ENCODE data around the gene TSC22D4. TPM values are rescaled to one million over a fixed set of nuclear protein-coding genes. Genes with fewer than 3 reads are reported as not detected.

TSC22D4 gene
- total RNA-seq, 1 experiment from 2014 or later, result 68.8 TPM

DNA sequence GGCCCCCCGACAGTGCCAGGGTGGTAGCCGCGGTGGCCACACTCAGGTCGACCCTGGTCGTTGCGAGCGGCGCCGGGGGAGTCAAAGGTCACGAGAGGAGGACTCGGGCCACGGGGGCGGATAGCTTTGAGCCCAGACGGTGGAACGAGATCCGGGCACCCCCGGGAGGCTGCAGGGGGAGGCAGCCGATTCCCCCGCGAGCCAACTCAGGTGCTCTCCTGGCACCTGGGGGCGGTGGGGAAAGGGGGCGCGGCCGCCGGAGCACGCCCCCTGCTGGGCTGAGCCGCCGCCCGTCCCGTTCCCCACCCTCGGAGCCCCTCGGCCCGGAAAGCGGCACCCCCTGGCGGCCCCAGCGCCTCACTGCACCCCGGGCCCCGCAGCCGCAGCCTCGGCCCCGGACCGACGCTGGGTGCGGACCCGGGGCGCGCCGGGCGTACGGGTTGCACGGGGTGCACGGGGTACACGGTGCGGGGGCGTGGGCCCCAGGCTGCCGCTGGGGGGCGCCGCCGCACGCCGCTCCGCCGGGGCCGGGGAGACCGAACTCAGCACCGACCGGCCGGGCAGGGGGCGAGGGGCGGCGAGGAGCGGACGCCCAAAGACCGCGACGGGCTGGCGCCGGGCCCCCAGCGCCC lies 4.2 kb upstream of the TSC22D4 start:
- ChIA-PET CTCF (interaction anchor here (0.6 to 1.3 kb wide), 5 partner anchors 77 to 1259 kb away, joined by 3 to 10 read pairs (median 7); no protein-coding TSS in a partner anchor), POLR2A (ENCODE audit: unreplicated experiment) (no interaction called here)
- Histone ChIP-seq H3K9me3 (ENCODE audit: insufficient read depth, low read depth) (no peaks in the 10 kb centered on the region), H3K9me2 (ENCODE audit: insufficient read depth) (no peaks in the 10 kb centered on the region), H3K36me3 (ENCODE audit: low read depth) (no peaks in the 10 kb centered on the region), H3K4me1 (replicated peaks; ENCODE audit: insufficient read depth) (peaks cover 24% of the 10 kb centered on the region), H3F3A (ENCODE audit: insufficient read depth, low read depth) (peaks cover 15% of the 10 kb centered on the region; the same call in 1 of the 2 replicates), H3K27me3 (ENCODE audit: insufficient read depth, low read depth) (no peaks in the 10 kb centered on the region), H3K79me2 (ENCODE audit: low read depth) (peaks cover 8% of the 10 kb centered on the region), H2AFZ (peak overlapping the region; percentile 84), H3K4me3 (peak overlapping the region; percentile 65), H3K27ac (no peak overlapping the region), H3K4me2 (peak overlapping the region; percentile 83), H4K20me1 (ENCODE audit: insufficient read depth) (no peaks in the 10 kb centered on the region)
- intact Hi-C loops (cut with micrococcal nuclease; ENCODE audit: unreplicated experiment), result loop anchor here (1.0 kb wide), 1 partner anchor 62 kb away; no protein-coding TSS in a partner anchor
- peak; percentile 39 to 86 for DNase-seq
- no peak for TF ChIP-seq EZH2 (IDR thresholded peaks at IDR 0.05; ENCODE audit: low read depth)
- TF ChIP-seq, protein P1, sequence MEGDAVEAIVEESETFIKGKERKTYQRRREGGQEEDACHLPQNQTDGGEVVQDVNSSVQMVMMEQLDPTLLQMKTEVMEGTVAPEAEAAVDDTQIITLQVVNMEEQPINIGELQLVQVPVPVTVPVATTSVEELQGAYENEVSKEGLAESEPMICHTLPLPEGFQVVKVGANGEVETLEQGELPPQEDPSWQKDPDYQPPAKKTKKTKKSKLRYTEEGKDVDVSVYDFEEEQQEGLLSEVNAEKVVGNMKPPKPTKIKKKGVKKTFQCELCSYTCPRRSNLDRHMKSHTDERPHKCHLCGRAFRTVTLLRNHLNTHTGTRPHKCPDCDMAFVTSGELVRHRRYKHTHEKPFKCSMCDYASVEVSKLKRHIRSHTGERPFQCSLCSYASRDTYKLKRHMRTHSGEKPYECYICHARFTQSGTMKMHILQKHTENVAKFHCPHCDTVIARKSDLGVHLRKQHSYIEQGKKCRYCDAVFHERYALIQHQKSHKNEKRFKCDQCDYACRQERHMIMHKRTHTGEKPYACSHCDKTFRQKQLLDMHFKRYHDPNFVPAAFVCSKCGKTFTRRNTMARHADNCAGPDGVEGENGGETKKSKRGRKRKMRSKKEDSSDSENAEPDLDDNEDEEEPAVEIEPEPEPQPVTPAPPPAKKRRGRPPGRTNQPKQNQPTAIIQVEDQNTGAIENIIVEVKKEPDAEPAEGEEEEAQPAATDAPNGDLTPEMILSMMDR (conservative IDR thresholded peaks at IDR 0.05), result peak; percentile 80
- no TSS peak for BruUV-seq (replicated peaks)

DNA sequence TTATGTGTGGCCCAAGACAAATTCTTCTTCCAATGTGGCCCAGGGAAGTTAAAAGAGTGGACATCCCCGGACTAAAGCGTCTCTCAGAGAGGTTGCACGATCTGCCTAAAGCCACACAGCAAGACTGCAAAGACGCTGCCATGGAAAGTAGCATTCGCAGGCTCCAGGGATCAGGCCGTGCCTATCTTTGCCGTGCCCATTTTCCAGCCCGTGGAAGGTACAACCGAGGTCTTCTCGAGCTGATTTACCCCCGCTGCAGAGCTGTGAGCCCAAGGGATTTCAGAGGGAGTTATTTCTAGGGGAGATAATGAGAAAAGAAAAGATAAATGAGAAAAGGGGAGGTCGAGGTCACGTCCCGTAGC lies 3.7 kb upstream of the TSC22D4 start:
- H3K4me1 ChIP-seq (replicated peaks; ENCODE audit: insufficient read depth), result peaks cover 27% of the 10 kb centered on the region
- TF ChIP-seq, protein P1 (conservative IDR thresholded peaks at IDR 0.05), result no peak
- no peak for TF ChIP-seq EZH2 (IDR thresholded peaks at IDR 0.05; ENCODE audit: low read depth)
- no peaks in the 10 kb centered on the region for H3K9me2 ChIP-seq (ENCODE audit: insufficient read depth)
- no peaks in the 10 kb centered on the region for H3K9me3 ChIP-seq (ENCODE audit: insufficient read depth, low read depth)
- intact Hi-C loops (cut with micrococcal nuclease; ENCODE audit: unreplicated experiment), result loop anchor here (1.0 kb wide), 1 partner anchor 63 kb away; no protein-coding TSS in a partner anchor
- H4K20me1 ChIP-seq (ENCODE audit: insufficient read depth), result no peaks in the 10 kb centered on the region
- no peak for DNase-seq
- no TSS peak for BruUV-seq (replicated peaks)
- H3K27ac ChIP-seq, result no peak overlapping the region
- no peaks in the 10 kb centered on the region for H3K27me3 ChIP-seq (ENCODE audit: insufficient read depth, low read depth)
- peaks cover 15% of the 10 kb centered on the region; the same call in 1 of the 2 replicates for H3F3A ChIP-seq (ENCODE audit: insufficient read depth, low read depth)
- peak overlapping the region; percentile 83 for H3K4me2 ChIP-seq
- H3K36me3 ChIP-seq (ENCODE audit: low read depth), result no peaks in the 10 kb centered on the region
- peaks cover 13% of the 10 kb centered on the region for H3K79me2 ChIP-seq (ENCODE audit: low read depth)
- H2AFZ ChIP-seq, result peak overlapping the region; percentile 84
- CTCF ChIA-PET, result interaction anchor here (0.6 to 1.3 kb wide), 3 partner anchors 77 to 387 kb away, joined by 3 to 7 read pairs (median 5); no protein-coding TSS in a partner anchor
- peak overlapping the region; percentile 65 for H3K4me3 ChIP-seq
- POLR2A ChIA-PET (ENCODE audit: unreplicated experiment), result interaction anchor here (0.6 kb wide), 1 partner anchor 189 kb away, joined by 10 read pairs; no protein-coding TSS in a partner anchor

DNA sequence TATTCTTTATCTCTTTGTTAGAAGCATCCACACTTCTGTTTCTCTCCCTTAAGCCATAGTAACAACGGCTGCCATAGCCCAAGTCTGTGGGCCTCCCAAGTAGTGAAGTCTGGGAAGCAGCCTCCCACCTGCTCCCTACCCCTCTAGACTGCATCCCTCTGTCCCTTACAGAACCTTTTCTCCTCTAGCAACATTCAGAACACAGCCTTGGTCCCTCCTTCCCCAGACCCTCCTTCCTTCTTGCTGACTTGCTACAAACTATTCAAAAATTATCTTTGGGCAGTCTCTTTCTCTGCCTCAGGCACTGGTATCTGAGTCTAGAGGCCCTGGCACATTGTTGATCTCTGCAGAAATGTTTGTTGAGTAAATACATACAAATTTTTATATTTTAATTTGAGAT lies 2.5 kb upstream of the TSC22D4 start:
- no peak for TF ChIP-seq EZH2 (IDR thresholded peaks at IDR 0.05; ENCODE audit: low read depth)
- TF ChIP-seq, protein P1 (conservative IDR thresholded peaks at IDR 0.05), result no peak
- no peaks in the 10 kb centered on the region for H3K9me3 ChIP-seq (ENCODE audit: insufficient read depth, low read depth)
- no peaks in the 10 kb centered on the region; the same call in 1 of the 2 replicates for H4K20me1 ChIP-seq (ENCODE audit: insufficient read depth)
- no peak overlapping the region for H3K4me2 ChIP-seq
- H3K27me3 ChIP-seq (ENCODE audit: insufficient read depth, low read depth), result no peaks in the 10 kb centered on the region
- DNase-seq, result no peak
- H3K27ac ChIP-seq, result no peak overlapping the region
- H3F3A ChIP-seq (ENCODE audit: insufficient read depth, low read depth), result peaks cover 15% of the 10 kb centered on the region; the same call in 1 of the 2 replicates
- peaks cover 33% of the 10 kb centered on the region for H3K4me1 ChIP-seq (replicated peaks; ENCODE audit: insufficient read depth)
- CTCF ChIA-PET, result interaction anchor here (0.6 kb wide), 2 partner anchors 68 to 210 kb away, joined by 5 to 12 read pairs; no protein-coding TSS in a partner anchor
- POLR2A ChIA-PET (ENCODE audit: unreplicated experiment), result no interaction called here
- no peaks in the 10 kb centered on the region for H3K36me3 ChIP-seq (ENCODE audit: low read depth)
- no TSS peak for BruUV-seq (replicated peaks)
- intact Hi-C loops (cut with micrococcal nuclease; ENCODE audit: unreplicated experiment), result no loop called here
- peaks cover 25% of the 10 kb centered on the region for H3K79me2 ChIP-seq (ENCODE audit: low read depth)
- H3K9me2 ChIP-seq (ENCODE audit: insufficient read depth), result no peaks in the 10 kb centered on the region
- H3K4me3 ChIP-seq, result no peak overlapping the region
- H2AFZ ChIP-seq, result no peak overlapping the region
